ENCODE results near the gene SPACDR. TPM values are rescaled to one million over a fixed set of nuclear protein-coding genes. Genes with fewer than 3 reads are reported as not detected.

Gene SPACDR, protein sequence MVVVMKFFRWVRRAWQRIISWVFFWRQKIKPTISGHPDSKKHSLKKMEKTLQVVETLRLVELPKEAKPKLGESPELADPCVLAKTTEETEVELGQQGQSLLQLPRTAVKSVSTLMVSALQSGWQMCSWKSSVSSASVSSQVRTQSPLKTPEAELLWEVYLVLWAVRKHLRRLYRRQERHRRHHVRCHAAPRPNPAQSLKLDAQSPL
- total RNA-seq, result not detected

DNA sequence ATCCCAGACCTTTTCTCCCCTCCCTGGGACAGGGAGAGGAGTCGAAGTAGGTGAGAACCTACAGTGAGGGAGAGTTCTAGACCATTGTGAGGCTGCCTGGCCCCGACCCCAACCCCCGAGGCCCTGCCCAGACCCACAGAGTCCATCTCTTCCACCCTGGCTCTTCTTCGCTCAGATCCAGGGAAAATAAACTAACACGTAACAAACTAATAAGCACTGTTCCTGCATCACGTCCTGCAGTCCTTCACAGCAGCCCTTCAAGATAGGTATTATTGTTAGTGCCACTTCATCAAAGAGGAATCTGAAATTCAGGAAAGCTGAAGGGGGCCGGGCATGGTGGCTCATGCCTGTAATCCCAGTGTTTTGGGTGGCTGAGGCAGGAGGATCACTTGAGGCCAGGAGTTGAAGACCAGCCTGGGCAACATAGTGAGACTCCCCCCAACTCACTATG, at the start of gene SPACDR:
Gene SPACDR, minus strand, starts transcription at position 51 of the 451 bp plus-strand sequence. CDS start 235 bp downstream, outside the sequence.
- ATAC-seq (ENCODE audit: insufficient number of reproducible peaks, low FRiP score, low read depth) (no peak), DNase-seq (ENCODE audit: low spot score) (no peak)
- Histone ChIP-seq H3K27ac (no peak within 1 kb of the TSS), H3K4me3 (no peak within 1 kb of the TSS), H3K36me3 (peaks cover 4% of the 10 kb centered on the region), H3K27me3 (replicated peaks; ENCODE audit: insufficient read depth) (no peaks in the 10 kb centered on the region), H3K4me1 (ENCODE audit: control insufficient read depth in 1 of 2, low read depth in 2 of 2) (peaks cover 10 to 24% of the 10 kb centered on the region in 2 donors), H3K9me3 (no peaks in the 10 kb centered on the region)
- TF ChIP-seq, protein P1, sequence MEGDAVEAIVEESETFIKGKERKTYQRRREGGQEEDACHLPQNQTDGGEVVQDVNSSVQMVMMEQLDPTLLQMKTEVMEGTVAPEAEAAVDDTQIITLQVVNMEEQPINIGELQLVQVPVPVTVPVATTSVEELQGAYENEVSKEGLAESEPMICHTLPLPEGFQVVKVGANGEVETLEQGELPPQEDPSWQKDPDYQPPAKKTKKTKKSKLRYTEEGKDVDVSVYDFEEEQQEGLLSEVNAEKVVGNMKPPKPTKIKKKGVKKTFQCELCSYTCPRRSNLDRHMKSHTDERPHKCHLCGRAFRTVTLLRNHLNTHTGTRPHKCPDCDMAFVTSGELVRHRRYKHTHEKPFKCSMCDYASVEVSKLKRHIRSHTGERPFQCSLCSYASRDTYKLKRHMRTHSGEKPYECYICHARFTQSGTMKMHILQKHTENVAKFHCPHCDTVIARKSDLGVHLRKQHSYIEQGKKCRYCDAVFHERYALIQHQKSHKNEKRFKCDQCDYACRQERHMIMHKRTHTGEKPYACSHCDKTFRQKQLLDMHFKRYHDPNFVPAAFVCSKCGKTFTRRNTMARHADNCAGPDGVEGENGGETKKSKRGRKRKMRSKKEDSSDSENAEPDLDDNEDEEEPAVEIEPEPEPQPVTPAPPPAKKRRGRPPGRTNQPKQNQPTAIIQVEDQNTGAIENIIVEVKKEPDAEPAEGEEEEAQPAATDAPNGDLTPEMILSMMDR (IDR thresholded peaks at IDR 0.05), result no peak

DNA sequence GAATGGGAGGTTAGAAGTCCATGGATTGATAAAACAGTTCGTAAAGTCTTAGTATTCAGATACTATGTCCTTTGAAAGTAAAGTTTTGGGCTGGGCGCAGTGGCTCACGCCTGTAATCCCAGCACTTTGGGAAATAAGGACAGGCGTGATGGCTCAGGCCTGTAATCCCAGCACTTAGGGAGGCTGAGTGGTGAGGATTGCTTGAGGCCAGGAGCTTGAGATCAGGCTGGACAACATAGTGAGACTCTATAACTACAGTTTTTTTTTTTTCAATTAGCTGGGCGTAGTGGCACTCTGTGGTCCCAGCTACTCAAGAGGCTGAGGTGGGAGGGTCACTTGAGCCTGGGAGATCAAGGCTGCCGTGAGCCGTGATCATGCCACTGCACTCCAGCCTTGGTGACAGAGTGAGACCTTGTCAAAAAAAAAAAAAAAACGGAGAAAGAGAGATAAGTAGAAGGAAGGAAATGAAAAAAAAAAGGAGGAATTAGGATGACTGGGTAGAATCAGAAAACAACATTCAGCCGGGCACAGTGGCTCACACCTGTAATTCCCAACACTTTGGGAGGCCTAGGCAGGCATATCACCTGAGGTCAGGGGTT, 49.3 kb upstream of the SPACDR start:
- Histone ChIP-seq H3K27me3 (replicated peaks; ENCODE audit: insufficient read depth) (no peaks in the 10 kb centered on the region), H3K27ac (no peak overlapping the region), H3K9me3 (no peaks in the 10 kb centered on the region), H3K36me3 (no peaks in the 10 kb centered on the region), H3K4me1 (ENCODE audit: control insufficient read depth in 1 of 2, low read depth in 2 of 2) (no peaks in the 10 kb centered on the region), H3K4me3 (no peak overlapping the region)
- DNase-seq (ENCODE audit: low spot score) (no peak), ATAC-seq (ENCODE audit: insufficient number of reproducible peaks, low FRiP score, low read depth) (no peak)
- TF ChIP-seq, protein P1 (IDR thresholded peaks at IDR 0.05), result no peak

DNA sequence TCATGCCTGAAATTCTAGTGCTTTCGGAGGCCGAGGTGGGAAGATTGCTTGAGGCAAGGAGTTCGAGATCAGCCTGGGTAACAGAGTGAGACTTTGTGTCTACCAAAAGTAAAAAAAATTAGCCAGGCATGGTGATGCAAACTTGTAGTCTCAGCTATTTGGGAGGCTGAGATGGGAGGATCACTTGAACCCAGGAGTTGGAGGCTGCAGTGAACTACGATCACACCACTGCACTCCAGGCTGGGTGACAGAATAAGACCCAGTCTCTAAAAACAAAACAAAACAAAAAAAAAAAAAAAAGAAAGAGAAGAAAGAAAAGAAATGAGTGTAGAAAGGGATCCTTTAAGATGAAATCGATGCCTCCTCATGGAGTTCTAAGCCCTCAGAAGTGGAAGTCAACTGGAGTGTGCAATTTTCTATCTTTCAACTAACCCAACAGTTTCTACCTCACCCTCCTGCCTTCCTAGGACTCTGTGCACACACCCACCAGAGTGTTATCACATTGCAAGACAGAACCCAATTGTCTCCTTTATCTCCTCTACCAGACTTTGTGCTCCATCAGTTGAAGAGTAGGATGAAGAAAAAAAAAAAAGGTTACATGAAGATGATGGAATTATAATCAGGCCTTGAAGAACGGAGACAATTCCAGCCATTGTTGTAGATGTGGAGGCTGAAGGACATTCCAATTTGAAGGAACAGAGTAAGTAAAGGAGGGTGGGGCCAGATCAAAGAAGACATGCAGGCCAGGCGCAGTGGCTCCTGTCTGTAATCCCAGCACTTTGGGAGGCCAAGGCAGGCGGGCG, 46.6 kb upstream of the SPACDR start:
- ATAC-seq (ENCODE audit: insufficient number of reproducible peaks, low FRiP score, low read depth) (no peak), DNase-seq (ENCODE audit: low spot score) (no peak)
- Histone ChIP-seq H3K27ac (no peak overlapping the region), H3K4me1 (ENCODE audit: control insufficient read depth in 1 of 2, low read depth in 2 of 2) (no peaks in the 10 kb centered on the region), H3K36me3 (no peaks in the 10 kb centered on the region), H3K4me3 (no peak overlapping the region), H3K27me3 (replicated peaks; ENCODE audit: insufficient read depth) (no peaks in the 10 kb centered on the region), H3K9me3 (no peaks in the 10 kb centered on the region)
- TF ChIP-seq, protein P1 (IDR thresholded peaks at IDR 0.05), result no peak

DNA sequence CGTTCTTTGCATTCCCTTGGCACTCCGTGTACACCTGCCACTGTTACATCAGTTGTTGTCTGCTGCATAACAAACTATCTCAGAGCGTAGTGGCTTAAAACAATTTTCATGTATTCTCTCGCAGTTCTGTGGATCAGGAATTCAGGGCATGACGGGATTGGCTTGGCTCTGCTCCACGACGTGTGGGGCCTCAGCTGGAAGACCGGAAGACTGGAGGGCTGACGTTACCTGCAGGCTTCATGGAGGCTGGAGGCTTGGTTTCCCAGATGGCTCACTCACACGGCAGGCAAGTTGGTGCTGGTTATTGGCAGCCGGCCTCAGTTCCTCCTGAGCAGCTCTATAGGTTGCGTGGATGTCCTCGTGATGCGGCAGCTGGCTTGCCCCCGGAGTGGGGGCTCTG, 45.2 kb upstream of the SPACDR start:
- H3K27ac ChIP-seq, result no peak overlapping the region
- H3K9me3 ChIP-seq, result no peaks in the 10 kb centered on the region
- no peaks in the 10 kb centered on the region for H3K4me1 ChIP-seq (ENCODE audit: control insufficient read depth in 1 of 2, low read depth in 2 of 2)
- ATAC-seq (ENCODE audit: insufficient number of reproducible peaks, low FRiP score, low read depth) (no peak), DNase-seq (ENCODE audit: low spot score) (no peak)
- TF ChIP-seq, protein P1 (IDR thresholded peaks at IDR 0.05), result no peak
- H3K27me3 ChIP-seq (replicated peaks; ENCODE audit: insufficient read depth), result no peaks in the 10 kb centered on the region
- no peaks in the 10 kb centered on the region for H3K36me3 ChIP-seq
- no peak overlapping the region for H3K4me3 ChIP-seq

DNA sequence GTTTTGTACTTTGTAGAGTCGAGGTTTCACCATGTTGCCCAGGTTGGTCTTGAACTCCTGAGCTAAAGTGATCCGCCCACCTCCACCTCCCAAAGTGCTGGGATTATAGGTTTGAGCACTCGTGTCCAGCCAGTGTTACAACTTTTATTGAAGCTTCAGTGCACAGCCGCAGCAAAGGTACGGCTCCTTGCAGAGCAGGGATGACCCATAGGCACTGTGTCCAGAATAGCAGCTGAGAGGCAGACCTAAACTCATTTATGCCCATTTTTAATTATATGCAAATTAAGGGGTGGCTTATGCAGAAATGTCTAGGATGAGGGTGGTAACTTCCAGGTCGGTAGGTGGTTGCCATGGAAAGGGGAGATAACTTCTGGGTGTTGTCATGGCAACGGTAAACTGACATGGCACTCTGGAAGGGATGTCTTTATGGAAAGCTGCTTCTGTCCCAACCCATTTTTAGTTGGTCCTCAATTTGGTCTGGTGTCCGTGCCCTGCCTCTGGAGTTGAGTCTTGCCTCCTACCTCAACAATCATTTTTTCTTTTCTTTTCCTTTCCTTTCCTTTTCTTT, 42.4 kb upstream of the SPACDR start:
- no peak for DNase-seq (ENCODE audit: low spot score)
- no peak for ATAC-seq (ENCODE audit: insufficient number of reproducible peaks, low FRiP score, low read depth)
- TF ChIP-seq, protein P1 (IDR thresholded peaks at IDR 0.05), result no peak

More for the DNA sequence above, 42.4 kb upstream of the SPACDR start:
- Histone ChIP-seq H3K27ac (no peak overlapping the region), H3K4me1 (ENCODE audit: control insufficient read depth in 1 of 2, low read depth in 2 of 2) (no peaks in the 10 kb centered on the region), H3K9me3 (no peaks in the 10 kb centered on the region), H3K4me3 (no peak overlapping the region), H3K27me3 (replicated peaks; ENCODE audit: insufficient read depth) (no peaks in the 10 kb centered on the region), H3K36me3 (no peaks in the 10 kb centered on the region)

Measured in thoracic aorta (tissue), 2 donors.